Mucosa of stomach (tissue), 1 donor: ENCODE data around the gene PTBP2.
"Not testable (repeated sequence)": the region's sequence is repeated elsewhere in the genome, so short reads cannot be mapped to it uniquely, and the experiment has no call there.

Experiments
- H3K27me3 ChIP-seq: one replicate; pipeline ENCODE4 v1.7.0; 2013; ENCODE audit warnings: mild to moderate bottlenecking, low read length; ENCODE audit not compliant: control insufficient read depth, insufficient read depth
- H3K36me3 ChIP-seq: one replicate; pipeline ENCODE4 v1.7.0; 2013; ENCODE audit warnings: low read length; ENCODE audit not compliant: control insufficient read depth, insufficient read depth
- H3K4me1 ChIP-seq: one replicate; pipeline ENCODE4 v1.7.0; 2013; ENCODE audit warnings: mild to moderate bottlenecking, low read length; ENCODE audit not compliant: control insufficient read depth, insufficient read depth
- H3K4me3 ChIP-seq: one replicate; pipeline ENCODE4 v1.7.0; 2013; ENCODE audit warnings: low read length
- H3K9ac ChIP-seq: one replicate; pipeline ENCODE4 v1.7.0; 2013; ENCODE audit warnings: mild to moderate bottlenecking, low read length, moderate library complexity
- H3K9me3 ChIP-seq: one replicate; pipeline ENCODE4 v1.7.0; 2013; ENCODE audit warnings: mild to moderate bottlenecking, low read length, moderate library complexity; ENCODE audit not compliant: control insufficient read depth
- donor health status: Pancreatic carcinoma.

The PTBP2 gene

DNA sequence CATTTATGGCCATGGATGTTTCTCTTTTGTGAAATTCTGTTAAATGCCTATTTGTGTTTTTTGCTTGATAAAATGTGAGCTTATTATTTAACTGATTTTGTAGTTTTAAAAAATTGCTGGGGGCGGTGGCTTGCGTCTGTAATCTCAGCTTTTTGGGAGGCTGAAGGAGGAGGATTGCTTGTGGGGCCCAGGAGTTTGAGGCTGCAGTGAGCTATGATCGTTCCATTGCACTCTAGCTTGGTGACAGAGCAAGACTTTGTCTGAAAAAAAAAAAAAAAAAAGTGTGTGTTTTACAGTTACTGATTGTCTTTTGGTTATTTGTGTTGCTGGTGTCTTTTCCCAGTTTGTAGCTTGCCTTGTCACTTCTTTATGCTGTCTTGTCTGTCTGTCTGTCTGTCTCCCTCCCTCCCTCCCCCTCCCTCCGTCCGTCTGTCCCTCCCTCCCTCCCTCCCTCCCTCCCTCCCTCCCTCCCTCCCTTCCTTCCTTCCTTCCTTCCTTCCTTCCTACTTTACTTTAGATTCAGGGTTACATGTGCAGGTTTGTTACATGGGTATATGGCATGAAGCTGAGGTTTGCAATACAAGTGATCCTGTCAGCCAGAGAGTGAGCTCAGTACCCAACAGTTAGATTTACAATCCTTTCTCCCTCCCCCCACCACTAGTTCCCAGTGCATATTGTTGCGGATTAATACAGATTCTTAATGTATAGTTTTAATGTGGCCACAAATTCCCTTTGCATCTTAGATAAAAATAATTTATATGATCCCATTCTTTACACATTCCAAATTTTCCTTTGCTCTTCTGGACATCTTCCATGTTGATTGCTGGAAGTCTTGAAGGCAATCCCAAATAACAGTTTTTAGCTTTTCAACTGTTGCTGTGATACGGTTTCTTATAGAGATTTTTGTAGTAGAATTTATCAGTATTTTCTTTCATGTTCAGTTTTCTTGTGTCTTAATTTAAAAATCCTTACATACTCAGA is 25.1 kb downstream of the PTBP2 start:
- H3K4me3 ChIP-seq, result no peak overlapping the region
- no peaks in the 10 kb centered on the region for H3K36me3 ChIP-seq
- no peaks in the 10 kb centered on the region for H3K9me3 ChIP-seq
- no peaks in the 10 kb centered on the region for H3K27me3 ChIP-seq
- H3K9ac ChIP-seq, result no peak overlapping the region
- no peaks in the 10 kb centered on the region for H3K4me1 ChIP-seq

DNA sequence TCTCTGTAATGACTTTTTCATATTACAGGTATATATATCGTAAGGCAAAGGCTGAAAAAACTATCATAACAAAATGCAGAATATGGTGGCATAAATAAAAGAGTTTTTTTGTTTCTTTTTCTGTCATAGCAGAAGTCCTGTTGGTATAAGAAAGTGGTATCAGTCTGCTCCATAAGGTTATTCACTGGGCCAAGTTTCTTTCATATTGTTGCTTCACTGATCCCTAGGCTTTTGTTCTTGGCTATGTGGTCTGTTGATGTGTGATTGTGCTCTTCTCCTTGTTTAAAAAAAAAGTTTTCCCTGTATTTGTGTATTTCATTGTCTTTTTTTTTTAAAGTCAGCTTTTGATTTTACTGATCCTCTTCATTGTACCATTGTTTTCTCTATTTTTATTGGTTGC is 26.0 kb downstream of the PTBP2 start:
- no peaks in the 10 kb centered on the region for H3K9me3 ChIP-seq

DNA sequence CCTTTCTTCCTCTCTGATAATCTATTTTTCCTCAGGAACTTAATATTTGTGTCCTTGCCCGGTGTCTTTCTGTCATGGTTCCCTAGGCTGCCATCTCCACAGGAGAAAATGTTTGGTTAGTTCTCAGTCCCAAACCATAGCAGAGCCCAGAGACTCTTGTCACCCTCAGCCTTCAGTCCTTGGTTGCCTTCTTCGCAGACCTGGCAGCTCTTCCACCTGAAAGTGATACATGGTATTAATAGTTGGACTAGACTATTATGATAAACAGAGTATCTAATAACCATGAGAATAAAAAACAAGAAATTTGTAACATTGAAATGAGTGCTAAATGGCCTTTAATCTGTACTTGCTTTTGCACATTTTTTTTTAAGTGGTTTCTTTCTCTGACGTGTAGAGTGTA is 26.5 kb downstream of the PTBP2 start:
- Histone ChIP-seq H3K9me3 (no peaks in the 10 kb centered on the region), H3K9ac (no peak overlapping the region), H3K36me3 (peaks cover 4% of the 10 kb centered on the region), H3K4me3 (no peak overlapping the region), H3K4me1 (no peaks in the 10 kb centered on the region), H3K27me3 (no peaks in the 10 kb centered on the region)

More for the DNA sequence above, 26.0 kb downstream of the PTBP2 start:
- H3K4me3 ChIP-seq, result no peak overlapping the region
- no peaks in the 10 kb centered on the region for H3K36me3 ChIP-seq
- H3K27me3 ChIP-seq, result no peaks in the 10 kb centered on the region
- H3K4me1 ChIP-seq, result no peaks in the 10 kb centered on the region
- no peak overlapping the region for H3K9ac ChIP-seq

DNA sequence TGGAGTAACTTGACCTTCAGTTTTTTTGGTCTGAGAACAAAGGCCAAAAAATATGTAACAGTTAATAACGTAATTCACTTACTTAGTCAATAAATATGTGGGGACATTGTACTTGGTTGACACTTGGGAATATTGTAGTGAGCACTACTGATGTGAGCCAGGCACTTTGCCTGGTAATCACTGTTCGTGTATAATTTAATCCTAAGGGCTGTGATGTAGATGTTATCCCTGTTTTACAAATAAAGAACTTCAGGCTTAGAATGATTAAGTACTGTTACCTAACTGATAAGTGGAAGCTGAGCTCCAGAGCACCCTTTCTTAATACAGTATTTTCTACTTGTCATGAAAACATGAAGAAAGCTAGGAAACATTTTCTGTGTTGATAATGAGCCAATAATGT is 28.0 kb downstream of the PTBP2 start:
- Histone ChIP-seq H3K9me3 (no peaks in the 10 kb centered on the region), H3K4me1 (no peaks in the 10 kb centered on the region), H3K9ac (no peak overlapping the region), H3K4me3 (no peak overlapping the region), H3K27me3 (no peaks in the 10 kb centered on the region), H3K36me3 (peaks cover 5% of the 10 kb centered on the region)

DNA sequence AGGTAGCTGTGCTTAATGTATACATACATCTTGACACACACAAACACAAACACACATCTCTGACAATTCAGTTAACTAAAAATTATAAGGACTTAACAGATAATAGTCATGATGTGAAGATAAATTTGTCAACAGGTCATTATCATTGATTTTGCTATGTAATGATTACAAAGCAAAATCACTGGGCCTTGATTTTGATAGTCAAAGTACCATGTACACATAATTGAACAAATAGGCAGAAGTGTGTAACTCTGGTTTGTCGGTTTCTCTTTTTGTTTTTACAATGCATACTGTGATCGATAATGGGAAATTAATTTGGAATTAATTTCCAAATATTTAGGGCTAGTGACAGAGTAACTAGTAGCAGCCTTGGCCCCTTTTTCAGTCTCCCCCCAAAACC is 30.8 kb downstream of the PTBP2 start:
- H3K9me3 ChIP-seq, result no peaks in the 10 kb centered on the region
- peaks cover 5% of the 10 kb centered on the region for H3K36me3 ChIP-seq
- H3K4me3 ChIP-seq, result no peak overlapping the region
- H3K4me1 ChIP-seq, result no peaks in the 10 kb centered on the region
- H3K9ac ChIP-seq, result no peak overlapping the region
- no peaks in the 10 kb centered on the region for H3K27me3 ChIP-seq

DNA sequence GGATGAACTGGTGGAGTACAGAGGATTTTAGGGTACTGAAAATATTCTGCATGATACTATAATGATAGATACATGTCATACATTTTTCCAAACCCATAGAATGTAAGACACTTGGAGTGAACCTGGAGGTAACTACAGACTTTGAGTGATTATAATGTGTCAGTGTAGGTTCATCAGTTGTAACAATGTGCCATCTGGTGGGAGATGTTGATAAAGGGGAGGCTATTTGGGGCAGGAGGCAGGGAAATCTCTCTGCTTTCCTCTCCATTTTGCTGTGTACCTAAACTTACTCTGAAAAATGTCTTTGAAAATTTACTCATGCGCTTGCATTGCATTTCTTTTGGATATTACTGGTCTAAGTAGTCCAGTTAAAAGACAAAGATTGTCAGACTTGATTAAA is 35.2 kb downstream of the PTBP2 start:
- Histone ChIP-seq H3K4me1 (no peaks in the 10 kb centered on the region), H3K27me3 (no peaks in the 10 kb centered on the region), H3K9me3 (no peaks in the 10 kb centered on the region), H3K4me3 (no peak overlapping the region), H3K36me3 (peaks cover 5% of the 10 kb centered on the region), H3K9ac (no peak overlapping the region)

DNA sequence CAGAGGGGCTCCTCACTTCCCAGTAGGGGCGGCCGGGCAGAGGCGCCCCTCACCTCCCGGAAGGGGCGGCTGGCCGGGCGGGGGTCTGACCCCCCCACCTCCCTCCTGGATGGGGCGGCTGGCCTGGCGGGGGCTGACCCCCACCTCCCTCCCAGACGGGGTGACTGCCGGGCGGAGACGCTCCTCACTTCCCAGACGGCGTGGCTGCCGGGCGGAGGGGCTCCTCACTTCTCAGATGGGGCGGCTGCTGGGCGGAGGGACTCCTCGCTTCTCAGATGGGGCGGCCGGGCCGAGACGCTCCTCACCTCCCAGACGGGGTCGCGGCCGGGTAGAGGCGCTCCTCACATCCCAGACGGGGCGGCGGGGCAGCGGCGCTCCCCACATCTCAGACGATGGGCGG is 41.0 kb downstream of the PTBP2 start:
- not testable (repeated sequence) for H3K4me1 ChIP-seq, H3K27me3 ChIP-seq, H3K36me3 ChIP-seq, H3K9me3 ChIP-seq, H3K4me3 ChIP-seq, H3K9ac ChIP-seq

DNA sequence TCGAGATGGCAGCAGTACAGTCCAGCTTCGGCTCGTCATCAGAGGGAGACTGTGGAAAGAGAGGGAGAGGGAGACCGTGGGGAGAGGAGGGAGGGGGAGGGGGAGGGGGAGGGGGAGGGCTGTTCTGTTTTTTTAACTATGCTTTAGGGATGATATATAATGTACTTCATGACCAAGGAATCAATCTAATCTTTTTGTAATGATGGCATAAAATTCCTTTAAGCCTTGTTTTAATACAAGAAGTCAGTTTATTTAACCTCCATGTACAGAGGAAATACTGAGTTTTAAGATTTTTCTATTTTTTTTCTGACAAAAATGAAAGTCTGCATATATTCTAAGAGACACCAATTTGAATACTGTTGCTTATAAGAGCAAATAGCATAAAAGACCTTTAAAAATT is 41.9 kb downstream of the PTBP2 start:
- H3K27me3 ChIP-seq, result no peaks in the 10 kb centered on the region
- H3K36me3 ChIP-seq, result no peaks in the 10 kb centered on the region
- H3K9ac ChIP-seq, result no peak overlapping the region
- H3K4me1 ChIP-seq, result no peaks in the 10 kb centered on the region
- no peaks in the 10 kb centered on the region for H3K9me3 ChIP-seq
- H3K4me3 ChIP-seq, result no peak overlapping the region

DNA sequence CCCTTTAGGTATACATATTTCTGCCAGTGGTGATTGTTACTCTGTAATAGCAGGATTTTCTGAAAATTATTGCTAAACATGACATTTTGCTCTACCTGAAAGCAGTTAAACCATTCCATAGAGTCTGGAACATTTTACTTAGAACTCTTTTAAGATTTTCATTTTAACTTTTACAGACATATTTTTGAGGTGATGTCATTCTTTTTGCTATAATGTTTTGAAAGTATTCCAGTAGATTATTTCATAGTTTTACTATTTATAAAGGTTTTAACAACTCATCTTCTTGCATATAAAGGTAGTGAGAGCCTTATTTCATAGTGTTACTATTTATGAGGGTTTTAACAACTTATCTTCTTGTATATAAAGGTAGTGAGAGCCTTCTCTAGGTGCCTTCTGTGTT is 42.9 kb downstream of the PTBP2 start:
- Histone ChIP-seq H3K4me3 (no peak overlapping the region), H3K27me3 (no peaks in the 10 kb centered on the region), H3K4me1 (no peaks in the 10 kb centered on the region), H3K36me3 (no peaks in the 10 kb centered on the region), H3K9ac (no peak overlapping the region), H3K9me3 (no peaks in the 10 kb centered on the region)

DNA sequence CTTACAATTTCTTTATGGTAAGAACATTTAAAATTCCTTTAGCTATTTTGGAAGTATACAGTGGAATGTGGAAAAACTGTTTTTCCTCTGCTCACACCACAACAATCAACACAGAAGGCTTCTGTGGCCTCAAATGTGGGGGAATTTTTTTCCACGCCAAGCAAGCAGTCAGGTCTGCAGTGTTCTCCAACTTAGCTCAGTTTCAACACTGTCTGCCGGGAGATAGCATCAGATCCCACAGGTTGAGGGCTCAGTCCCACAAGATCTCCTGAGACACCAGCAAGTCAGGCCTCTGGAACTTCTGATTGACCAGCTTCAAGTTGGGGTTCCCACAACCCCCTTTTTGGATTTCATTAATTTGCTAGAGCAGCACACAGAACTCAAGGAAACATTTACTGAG is 50.3 kb downstream of the PTBP2 start:
- Histone ChIP-seq H3K27me3 (no peaks in the 10 kb centered on the region), H3K9me3 (no peaks in the 10 kb centered on the region), H3K9ac (no peak overlapping the region), H3K36me3 (no peaks in the 10 kb centered on the region), H3K4me1 (no peaks in the 10 kb centered on the region), H3K4me3 (no peak overlapping the region)

DNA sequence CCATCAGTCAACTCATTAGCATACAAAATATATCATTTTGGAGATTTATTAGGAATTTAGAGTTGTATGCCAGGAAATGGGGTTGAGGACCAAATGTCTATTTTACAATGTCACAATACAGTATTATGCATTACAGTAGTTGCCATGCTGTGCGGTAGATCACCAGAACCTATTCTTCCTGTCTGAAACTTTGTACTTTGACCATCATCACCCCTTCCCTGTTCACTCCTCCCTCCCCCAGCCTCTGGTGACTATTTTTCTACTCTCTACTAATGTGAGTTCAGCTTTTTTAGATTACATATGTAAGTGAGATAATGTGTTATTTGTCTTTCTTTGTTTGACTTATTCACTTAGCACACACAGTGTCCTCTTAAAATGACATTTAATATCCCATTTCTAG is 50.8 kb downstream of the PTBP2 start:
- Histone ChIP-seq H3K9me3 (no peaks in the 10 kb centered on the region), H3K27me3 (no peaks in the 10 kb centered on the region), H3K36me3 (no peaks in the 10 kb centered on the region), H3K9ac (no peak overlapping the region), H3K4me3 (no peak overlapping the region), H3K4me1 (no peaks in the 10 kb centered on the region)

DNA sequence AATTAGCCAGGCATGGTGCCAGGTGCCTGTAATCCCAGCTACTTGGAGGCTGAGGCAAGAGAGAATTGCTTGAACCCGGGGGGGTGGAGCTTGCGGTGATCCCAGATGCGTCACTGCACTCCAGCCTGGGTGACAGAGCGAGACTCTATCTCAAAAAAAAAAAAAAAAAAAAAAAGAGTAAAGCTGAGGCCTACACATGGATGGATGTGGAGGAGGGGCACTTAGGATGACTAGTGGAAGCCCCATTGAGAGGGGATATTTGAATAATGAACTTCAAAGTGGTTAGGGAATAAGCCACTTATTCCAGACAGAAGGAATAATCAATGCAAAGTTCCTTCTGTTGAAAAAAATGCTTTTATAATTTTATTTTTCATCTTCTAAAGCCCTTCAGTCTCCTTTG is 51.4 kb downstream of the PTBP2 start:
- no peaks in the 10 kb centered on the region for H3K27me3 ChIP-seq
- no peak overlapping the region for H3K4me3 ChIP-seq
- no peaks in the 10 kb centered on the region for H3K9me3 ChIP-seq
- no peaks in the 10 kb centered on the region for H3K36me3 ChIP-seq
- no peaks in the 10 kb centered on the region for H3K4me1 ChIP-seq
- no peak overlapping the region for H3K9ac ChIP-seq
